Spleen (tissue), 7 donors: ENCODE results near the gene ATL1.

Experiments
- CTCF ChIP-seq, 11 experiments: fragments of 200-600 bp in 7 of 11; fragments of 450-650 bp in 4 of 11; sonication (generic) in 4 of 11; IDR thresholded peaks in 8 of 11; conservative IDR thresholded peaks in 3 of 11; 1 replicate in 7 of 11; 2 replicates in 4 of 11; pipeline versions ENCODE4 v1.4.0 to v1.8.0; 2016 to 2021; ENCODE audit warnings: antibody characterized with exemption in 11 of 11, inconsistent platforms in 4 of 11, mild to moderate bottlenecking in 1 of 11
- POLR2A ChIP-seq, 3 donors: fragments of 450-650 bp; IDR thresholded peaks; one replicate each; pipeline ENCODE4 v1.5.1; 2017; ENCODE audit warnings: antibody characterized with exemption in 3 of 3, mild to moderate bottlenecking in 1 of 3
- POLR2AphosphoS5 ChIP-seq, 3 donors: sonication (generic); formaldehyde crosslinking; IDR thresholded peaks; one replicate each; pipeline ENCODE4 v1.5.1; 2017; ENCODE audit warnings: antibody characterized with exemption in 3 of 3
- donor health status: DM: no; HTN: no; CAD: no; lungs with moderate emphysema.
- donor health status: DM: no; HTN: no; CAD: no.
- donor health status: DM: no; HTN: no; CAD: no.

DNA sequence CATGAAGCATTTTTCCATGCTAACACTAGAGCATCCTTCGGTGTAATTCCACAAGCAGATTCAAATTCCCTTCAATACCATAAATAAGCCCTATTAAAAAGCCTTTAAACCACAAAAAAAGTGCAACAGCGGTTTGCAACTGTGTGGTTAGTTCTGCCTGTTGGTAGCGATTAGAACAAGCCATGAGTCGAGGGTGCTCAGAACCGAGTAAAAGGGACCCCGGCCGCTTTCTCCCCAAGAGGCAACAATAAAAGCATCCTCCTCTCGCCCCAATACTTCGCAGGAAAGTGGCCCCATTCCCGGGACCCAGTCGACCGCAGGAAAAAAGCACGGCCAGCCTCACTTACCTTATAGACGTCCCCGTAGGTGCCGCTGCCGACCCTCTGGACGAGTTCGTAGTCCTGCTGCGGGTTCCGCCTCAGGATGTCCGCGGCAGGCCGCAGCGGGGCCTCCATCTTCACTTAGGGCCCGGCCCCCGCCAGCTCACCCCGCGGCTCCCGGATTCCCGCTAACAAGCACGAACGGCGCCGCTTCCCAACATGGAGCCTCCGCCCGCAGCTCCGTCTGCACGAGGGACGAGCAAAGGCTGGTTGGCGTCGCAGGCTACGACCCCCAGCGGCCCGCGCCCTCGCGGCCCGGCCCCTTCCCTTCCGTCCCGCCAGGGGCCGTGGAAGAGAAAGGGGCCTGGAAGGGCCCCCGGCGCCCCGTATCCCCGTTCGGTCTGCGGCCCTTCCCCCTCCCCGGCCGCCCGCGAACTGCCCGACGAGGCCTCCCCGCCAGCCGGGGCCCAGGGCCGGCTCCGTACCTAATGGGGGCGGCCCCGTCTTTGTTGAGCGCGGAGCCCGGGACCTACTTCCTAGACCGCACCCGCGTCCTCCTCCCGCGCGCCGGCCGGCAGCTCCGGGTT is 28.1 kb upstream of the ATL1 start:
- TF ChIP-seq POLR2AphosphoS5 (IDR thresholded peaks at IDR 0.05) (no peak), CTCF (IDR thresholded peaks at IDR 0.05 in 8 of 11, conservative IDR thresholded peaks at IDR 0.05 in 3 of 11) (no peak), POLR2A (IDR thresholded peaks at IDR 0.05) (no peak)
